ENCODE measurements around the gene APPL2. TPM values are rescaled to one million over a fixed set of nuclear protein-coding genes. Genes with fewer than 3 reads are reported as not detected.
"Not testable (repeated sequence)": the region's sequence is repeated elsewhere in the genome, so short reads cannot be mapped to it uniquely, and the experiment has no call there.

Gene APPL2
- total and polyA plus RNA-seq, 12 donors: 15.9 to 122 (median 53.2) TPM

DNA sequence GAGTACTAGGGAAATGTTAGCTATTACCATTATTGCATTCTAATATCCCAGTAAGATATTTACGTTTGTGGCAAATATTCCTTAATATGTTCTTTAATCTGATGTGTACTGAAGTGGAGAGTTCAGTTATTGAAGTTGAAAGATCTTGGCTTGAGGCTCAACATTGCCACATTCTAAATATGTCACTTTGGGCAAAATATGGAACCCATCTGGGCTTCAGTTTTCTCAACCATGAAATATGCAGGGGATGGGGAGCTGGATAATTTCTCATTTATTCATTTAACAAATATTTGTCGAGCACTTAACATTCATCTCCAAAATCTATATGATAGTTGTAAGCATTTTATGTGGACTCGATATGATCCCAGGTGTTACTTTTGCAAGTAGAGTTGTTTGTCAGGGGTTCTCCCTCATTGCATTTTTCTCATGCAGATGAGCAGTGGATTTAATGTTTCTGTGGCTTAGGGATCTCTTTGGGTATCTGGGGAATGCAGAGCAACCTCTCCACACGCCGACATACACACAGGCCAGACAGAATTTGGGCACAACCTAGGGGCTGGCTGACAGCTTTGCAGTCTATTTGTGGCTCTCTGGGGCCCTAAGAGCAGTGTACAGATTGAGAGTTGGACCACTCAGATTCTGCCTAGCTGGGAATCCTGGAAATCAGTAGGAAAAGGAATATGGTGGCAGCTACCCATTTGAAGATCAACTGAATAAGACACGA lies 26.6 kb upstream of the APPL2 start:
- no peak overlapping the region for H3K27ac ChIP-seq
- H3K9me3 ChIP-seq (replicated peaks in 1 of 3): no peaks in the 10 kb centered on the region
- H3K27me3 ChIP-seq: no peaks in the 10 kb centered on the region
- H3K4me1 ChIP-seq (replicated peaks in 1 of 2): peaks cover 3% of the 10 kb centered on the region in 2 donors
- WGBS, 4 donors: 81 to 92% (median 90%) methylated on average over 6 of the region's 6 CpGs
- intact Hi-C loops (cut with DNase I): no loop called here
- no peaks in the 10 kb centered on the region for H3K36me3 ChIP-seq (replicated peaks in 1 of 2)
- H3K4me3 ChIP-seq: no peak overlapping the region
- no peak for TF ChIP-seq POLR2A (IDR thresholded peaks at IDR 0.05)
- TF ChIP-seq, protein P1, sequence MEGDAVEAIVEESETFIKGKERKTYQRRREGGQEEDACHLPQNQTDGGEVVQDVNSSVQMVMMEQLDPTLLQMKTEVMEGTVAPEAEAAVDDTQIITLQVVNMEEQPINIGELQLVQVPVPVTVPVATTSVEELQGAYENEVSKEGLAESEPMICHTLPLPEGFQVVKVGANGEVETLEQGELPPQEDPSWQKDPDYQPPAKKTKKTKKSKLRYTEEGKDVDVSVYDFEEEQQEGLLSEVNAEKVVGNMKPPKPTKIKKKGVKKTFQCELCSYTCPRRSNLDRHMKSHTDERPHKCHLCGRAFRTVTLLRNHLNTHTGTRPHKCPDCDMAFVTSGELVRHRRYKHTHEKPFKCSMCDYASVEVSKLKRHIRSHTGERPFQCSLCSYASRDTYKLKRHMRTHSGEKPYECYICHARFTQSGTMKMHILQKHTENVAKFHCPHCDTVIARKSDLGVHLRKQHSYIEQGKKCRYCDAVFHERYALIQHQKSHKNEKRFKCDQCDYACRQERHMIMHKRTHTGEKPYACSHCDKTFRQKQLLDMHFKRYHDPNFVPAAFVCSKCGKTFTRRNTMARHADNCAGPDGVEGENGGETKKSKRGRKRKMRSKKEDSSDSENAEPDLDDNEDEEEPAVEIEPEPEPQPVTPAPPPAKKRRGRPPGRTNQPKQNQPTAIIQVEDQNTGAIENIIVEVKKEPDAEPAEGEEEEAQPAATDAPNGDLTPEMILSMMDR (IDR thresholded peaks at IDR 0.05): no peak
- DNase-seq: no peak

DNA sequence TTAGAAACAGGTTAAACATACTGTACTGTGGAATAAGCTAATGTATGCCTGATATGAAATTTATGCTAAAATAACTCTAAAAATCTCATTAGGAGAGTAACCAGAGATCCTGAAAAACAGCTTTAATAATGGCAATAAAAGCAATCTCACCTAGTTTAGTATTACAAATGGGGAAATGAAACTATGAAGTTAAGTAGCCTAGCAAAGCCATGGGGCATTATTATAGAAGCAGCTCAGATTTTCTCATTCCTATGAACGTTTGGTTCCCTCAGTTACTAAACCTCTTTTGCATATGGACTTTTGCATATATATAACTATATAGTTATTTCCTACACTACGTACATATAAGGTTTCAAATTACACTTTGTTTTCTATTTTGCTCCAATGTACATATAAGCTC lies 25.0 kb upstream of the APPL2 start:
- no peak overlapping the region for H3K4me3 ChIP-seq
- H3K9me3 ChIP-seq (replicated peaks in 1 of 3): no peaks in the 10 kb centered on the region
- intact Hi-C loops (cut with DNase I): no loop called here
- H3K36me3 ChIP-seq (replicated peaks in 1 of 2): no peaks in the 10 kb centered on the region
- DNase-seq: no peak
- H3K4me1 ChIP-seq (replicated peaks in 1 of 2): peaks cover 6 to 13% of the 10 kb centered on the region in 2 donors
- H3K27ac ChIP-seq: no peak overlapping the region
- TF ChIP-seq, protein P1 (IDR thresholded peaks at IDR 0.05): no peak
- TF ChIP-seq POLR2A (IDR thresholded peaks at IDR 0.05): no peak
- H3K27me3 ChIP-seq: no peaks in the 10 kb centered on the region
- 68 to 74% (median 71%) methylated on average over 2 of the region's 2 CpGs for WGBS, 4 donors

DNA sequence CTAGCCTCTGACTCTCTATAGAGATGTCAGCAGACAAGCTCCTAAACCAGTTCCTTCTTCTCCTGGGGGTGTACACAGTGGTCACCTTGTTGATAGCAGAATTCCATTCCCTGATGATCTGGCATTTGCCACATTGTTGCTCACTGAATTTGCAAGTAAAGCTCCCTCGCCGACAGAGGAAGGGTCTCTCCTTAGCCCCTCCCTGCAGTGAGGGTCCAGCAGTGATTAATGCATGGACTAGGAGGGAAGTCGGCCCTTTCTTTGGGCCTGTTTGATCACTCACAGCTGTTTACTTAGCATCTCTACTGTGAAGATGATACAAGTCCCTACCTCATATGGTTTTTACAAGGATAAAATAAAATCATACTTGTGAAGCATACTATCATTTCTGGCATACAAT lies 23.3 kb upstream of the APPL2 start:
- no peak overlapping the region for H3K27ac ChIP-seq
- H3K27me3 ChIP-seq: no peaks in the 10 kb centered on the region
- peaks cover 8 to 22% of the 10 kb centered on the region in 2 donors for H3K4me1 ChIP-seq (replicated peaks in 1 of 2)
- H3K9me3 ChIP-seq (replicated peaks in 1 of 3): no peaks in the 10 kb centered on the region
- no peak overlapping the region for H3K4me3 ChIP-seq
- intact Hi-C loops (cut with DNase I): no loop called here
- WGBS, 4 donors: 80 to 90% (median 85%) methylated on average over 3 of the region's 3 CpGs
- TF ChIP-seq POLR2A (IDR thresholded peaks at IDR 0.05): no peak
- no peak for DNase-seq
- no peaks in the 10 kb centered on the region for H3K36me3 ChIP-seq (replicated peaks in 1 of 2)

DNA sequence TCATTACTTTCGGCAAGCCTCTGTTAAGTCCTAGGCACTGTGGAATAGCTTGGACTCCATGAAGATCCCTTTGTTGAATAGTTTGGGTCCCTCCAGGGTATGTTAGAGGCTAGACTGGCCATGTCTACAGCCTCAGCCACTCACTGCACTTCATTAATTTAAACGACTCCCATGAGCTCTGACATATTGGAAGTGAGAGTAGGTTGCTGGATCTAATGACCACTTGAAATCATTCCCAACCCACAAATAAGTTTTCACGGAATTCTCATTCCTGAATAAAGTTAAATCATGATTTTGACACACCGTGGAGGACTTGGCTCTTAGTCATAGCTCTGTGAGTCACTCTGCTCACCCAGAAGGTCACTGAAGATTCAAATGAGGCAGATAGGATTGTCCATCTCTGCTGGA lies 21.4 kb upstream of the APPL2 start:
- Histone ChIP-seq H3K27ac (peak overlapping the region in 2 of 5 donors; percentile 36 to 75), H3K4me3 (no peak overlapping the region), H3K27me3 (no peaks in the 10 kb centered on the region), H3K36me3 (replicated peaks in 1 of 2) (no peaks in the 10 kb centered on the region), H3K9me3 (replicated peaks in 1 of 3) (no peaks in the 10 kb centered on the region), H3K4me1 (replicated peaks in 1 of 2) (peaks cover 17 to 38% of the 10 kb centered on the region in 2 donors)
- intact Hi-C loops (cut with DNase I): no loop called here
- TF ChIP-seq, protein P1 (IDR thresholded peaks at IDR 0.05): no peak
- no peak for TF ChIP-seq POLR2A (IDR thresholded peaks at IDR 0.05)
- 36 to 50% (median 41%) methylated on average over 4 of the region's 4 CpGs for WGBS, 4 donors
- peak in 6 of 7 donors; percentile 33 to 73 (median 64) for DNase-seq

DNA sequence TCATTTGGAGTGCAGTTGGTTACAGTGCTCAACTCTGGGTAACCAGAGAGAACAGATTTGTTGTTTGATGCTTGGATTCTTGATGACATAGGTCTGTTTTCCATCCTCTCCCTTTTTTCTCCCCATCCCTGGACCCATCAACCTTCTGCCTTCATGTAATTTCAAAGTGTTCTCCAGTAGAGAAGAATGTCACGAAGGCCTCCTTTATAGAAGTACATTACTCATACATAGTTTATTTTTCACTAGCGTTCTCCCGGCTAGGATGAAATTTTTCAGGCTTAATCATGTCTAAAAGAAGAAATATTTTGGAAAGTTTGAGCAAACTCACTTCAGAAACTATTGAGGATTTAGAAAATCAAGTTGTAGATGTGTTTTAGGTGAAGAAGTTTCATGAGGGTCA lies 20.9 kb upstream of the APPL2 start:
- H3K27me3 ChIP-seq: no peaks in the 10 kb centered on the region
- DNase-seq: no peak
- H3K4me3 ChIP-seq: no peak overlapping the region
- peak overlapping the region in 2 of 5 donors; percentile 36 to 75 for H3K27ac ChIP-seq
- no peaks in the 10 kb centered on the region for H3K9me3 ChIP-seq (replicated peaks in 1 of 3)
- TF ChIP-seq, protein P1 (IDR thresholded peaks at IDR 0.05): no peak
- no peak for TF ChIP-seq POLR2A (IDR thresholded peaks at IDR 0.05)
- intact Hi-C loops (cut with DNase I): no loop called here
- peaks cover 17 to 41% of the 10 kb centered on the region in 2 donors for H3K4me1 ChIP-seq (replicated peaks in 1 of 2)
- WGBS, 4 donors: 50 to 62% (median 54%) methylated on average over 3 of the region's 3 CpGs
- H3K36me3 ChIP-seq (replicated peaks in 1 of 2): no peaks in the 10 kb centered on the region

DNA sequence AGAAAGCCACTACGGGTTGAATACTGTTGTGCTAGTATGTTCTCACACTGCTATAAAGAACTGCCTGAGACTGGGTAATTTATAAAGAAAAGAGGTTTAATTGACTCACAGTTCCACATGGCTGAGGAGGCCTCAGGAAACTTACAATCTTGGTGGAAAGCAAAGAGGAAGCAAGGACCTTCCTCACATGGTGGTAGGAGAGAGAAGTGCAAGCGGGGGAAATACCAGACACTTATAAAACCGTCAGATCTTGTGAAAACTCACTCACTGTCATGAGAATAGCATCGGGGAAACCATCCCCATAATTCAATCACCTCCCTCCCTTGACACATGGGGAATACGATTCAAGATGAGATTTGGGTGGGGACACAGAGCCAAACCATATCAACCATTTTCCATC lies 20.5 kb upstream of the APPL2 start:
- H3K27ac ChIP-seq; DNase-seq; intact Hi-C loops (cut with DNase I); H3K27me3 ChIP-seq; H3K4me3 ChIP-seq; H3K36me3 ChIP-seq (replicated peaks in 1 of 2); H3K9me3 ChIP-seq (replicated peaks in 1 of 3): not testable (repeated sequence)
- 91 to 93% (median 91%) methylated on average over 5 of the region's 5 CpGs for WGBS, 4 donors
- H3K4me1 ChIP-seq (replicated peaks in 1 of 2): peaks cover 17 to 41% of the 10 kb centered on the region in 2 donors
